ENCODE results near the gene SLC27A6. TPM values are rescaled to one million over a fixed set of nuclear protein-coding genes. Genes with fewer than 3 reads are reported as not detected.
"Not testable (repeated sequence)": the region's sequence is repeated elsewhere in the genome, so short reads cannot be mapped to it uniquely, and the experiment has no call there.

The SLC27A6 gene
- total RNA-seq, 1 experiment from 2014 or later, result not detected

DNA sequence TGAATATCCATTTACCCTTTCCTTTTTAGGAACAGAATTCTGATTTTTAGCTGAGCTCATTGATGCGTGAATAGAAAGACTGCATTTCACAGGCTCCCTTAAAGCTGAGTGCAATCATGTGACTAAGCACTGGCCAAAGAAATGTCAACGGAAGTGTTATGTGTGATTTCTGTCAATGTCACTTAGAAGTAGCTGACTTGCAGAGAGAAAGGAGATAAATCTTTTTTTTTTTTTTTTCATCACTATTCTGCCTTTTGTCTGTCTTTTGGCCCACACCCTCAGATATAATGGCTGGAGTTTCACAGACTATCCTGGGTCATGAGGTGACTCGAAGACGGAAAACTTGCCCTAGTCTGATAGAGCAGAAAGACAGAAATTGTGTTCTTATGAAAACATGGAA is 39.3 kb upstream of the SLC27A6 start:
- H3K36me3 ChIP-seq (ENCODE audit: control insufficient read depth, insufficient read depth, low read length), result no peaks in the 10 kb centered on the region
- ChIA-PET POLR2A (no interaction called here), CTCF (no interaction called here)
- no peaks in the 10 kb centered on the region for H3K9me3 ChIP-seq (ENCODE audit: control insufficient read depth, insufficient read depth, low read depth, low read length)
- TF ChIP-seq TCF7L2 (IDR thresholded peaks at IDR 0.05; ENCODE audit: low read depth, low read length) (no peak), POLR2AphosphoS5 (IDR thresholded peaks at IDR 0.05; ENCODE audit: low read depth, low read length) (no peak), SIN3A (IDR thresholded peaks at IDR 0.05; ENCODE audit: borderline replicate concordance, insufficient read depth, low read depth, low read length) (no peak)
- TF ChIP-seq, protein P1, sequence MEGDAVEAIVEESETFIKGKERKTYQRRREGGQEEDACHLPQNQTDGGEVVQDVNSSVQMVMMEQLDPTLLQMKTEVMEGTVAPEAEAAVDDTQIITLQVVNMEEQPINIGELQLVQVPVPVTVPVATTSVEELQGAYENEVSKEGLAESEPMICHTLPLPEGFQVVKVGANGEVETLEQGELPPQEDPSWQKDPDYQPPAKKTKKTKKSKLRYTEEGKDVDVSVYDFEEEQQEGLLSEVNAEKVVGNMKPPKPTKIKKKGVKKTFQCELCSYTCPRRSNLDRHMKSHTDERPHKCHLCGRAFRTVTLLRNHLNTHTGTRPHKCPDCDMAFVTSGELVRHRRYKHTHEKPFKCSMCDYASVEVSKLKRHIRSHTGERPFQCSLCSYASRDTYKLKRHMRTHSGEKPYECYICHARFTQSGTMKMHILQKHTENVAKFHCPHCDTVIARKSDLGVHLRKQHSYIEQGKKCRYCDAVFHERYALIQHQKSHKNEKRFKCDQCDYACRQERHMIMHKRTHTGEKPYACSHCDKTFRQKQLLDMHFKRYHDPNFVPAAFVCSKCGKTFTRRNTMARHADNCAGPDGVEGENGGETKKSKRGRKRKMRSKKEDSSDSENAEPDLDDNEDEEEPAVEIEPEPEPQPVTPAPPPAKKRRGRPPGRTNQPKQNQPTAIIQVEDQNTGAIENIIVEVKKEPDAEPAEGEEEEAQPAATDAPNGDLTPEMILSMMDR (IDR thresholded peaks at IDR 0.05), result no peak
- TF ChIP-seq, protein P2, sequence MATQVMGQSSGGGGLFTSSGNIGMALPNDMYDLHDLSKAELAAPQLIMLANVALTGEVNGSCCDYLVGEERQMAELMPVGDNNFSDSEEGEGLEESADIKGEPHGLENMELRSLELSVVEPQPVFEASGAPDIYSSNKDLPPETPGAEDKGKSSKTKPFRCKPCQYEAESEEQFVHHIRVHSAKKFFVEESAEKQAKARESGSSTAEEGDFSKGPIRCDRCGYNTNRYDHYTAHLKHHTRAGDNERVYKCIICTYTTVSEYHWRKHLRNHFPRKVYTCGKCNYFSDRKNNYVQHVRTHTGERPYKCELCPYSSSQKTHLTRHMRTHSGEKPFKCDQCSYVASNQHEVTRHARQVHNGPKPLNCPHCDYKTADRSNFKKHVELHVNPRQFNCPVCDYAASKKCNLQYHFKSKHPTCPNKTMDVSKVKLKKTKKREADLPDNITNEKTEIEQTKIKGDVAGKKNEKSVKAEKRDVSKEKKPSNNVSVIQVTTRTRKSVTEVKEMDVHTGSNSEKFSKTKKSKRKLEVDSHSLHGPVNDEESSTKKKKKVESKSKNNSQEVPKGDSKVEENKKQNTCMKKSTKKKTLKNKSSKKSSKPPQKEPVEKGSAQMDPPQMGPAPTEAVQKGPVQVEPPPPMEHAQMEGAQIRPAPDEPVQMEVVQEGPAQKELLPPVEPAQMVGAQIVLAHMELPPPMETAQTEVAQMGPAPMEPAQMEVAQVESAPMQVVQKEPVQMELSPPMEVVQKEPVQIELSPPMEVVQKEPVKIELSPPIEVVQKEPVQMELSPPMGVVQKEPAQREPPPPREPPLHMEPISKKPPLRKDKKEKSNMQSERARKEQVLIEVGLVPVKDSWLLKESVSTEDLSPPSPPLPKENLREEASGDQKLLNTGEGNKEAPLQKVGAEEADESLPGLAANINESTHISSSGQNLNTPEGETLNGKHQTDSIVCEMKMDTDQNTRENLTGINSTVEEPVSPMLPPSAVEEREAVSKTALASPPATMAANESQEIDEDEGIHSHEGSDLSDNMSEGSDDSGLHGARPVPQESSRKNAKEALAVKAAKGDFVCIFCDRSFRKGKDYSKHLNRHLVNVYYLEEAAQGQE (IDR thresholded peaks at IDR 0.05; ENCODE audit: insufficient read depth in 1 of 2, low read depth in 2 of 2, low read length in 1 of 2), result no peak
- no TSS peak for BruUV-seq (replicated peaks)
- no peak for ATAC-seq
- no peak overlapping the region for H3K4me3 ChIP-seq (ENCODE audit: low read depth in 2 of 2, low read length in 2 of 2)
- H3K27ac ChIP-seq (ENCODE audit: low read length), result no peak overlapping the region
- no peaks in the 10 kb centered on the region for H3K4me1 ChIP-seq (ENCODE audit: control insufficient read depth, insufficient read depth, low read length)
- no peaks in the 10 kb centered on the region for H3K27me3 ChIP-seq (ENCODE audit: control insufficient read depth, insufficient read depth, low read length)
- in situ Hi-C loops (cut with HindIII; ENCODE audit: low pct_unique_long_range_greater_than_20kb, low sequenced_read_pairs), result no loop called here
- intact Hi-C loops (cut with micrococcal nuclease; ENCODE audit: unreplicated experiment), result no loop called here
- no peak for DNase-seq (ENCODE audit: low read depth, low spot score)

DNA sequence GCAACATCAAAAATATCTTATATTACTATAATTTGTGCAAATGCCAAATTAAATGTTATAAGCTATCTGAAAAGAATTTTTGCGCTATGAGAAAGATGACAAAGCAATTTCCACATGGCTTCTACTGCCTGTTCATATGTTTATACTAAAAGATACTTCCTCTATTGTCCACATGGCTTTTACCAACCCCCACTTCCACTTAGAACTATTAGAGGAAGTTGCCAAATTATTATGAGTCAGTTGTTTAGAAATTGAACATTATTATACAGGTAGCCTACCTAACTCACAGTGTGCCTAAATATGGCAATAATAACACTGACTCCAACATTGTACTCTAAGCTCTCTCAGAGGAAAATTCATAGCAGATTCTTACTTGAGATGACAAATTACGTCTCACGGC is 37.6 kb upstream of the SLC27A6 start:
- DNase-seq (ENCODE audit: low read depth, low spot score), result no peak

DNA sequence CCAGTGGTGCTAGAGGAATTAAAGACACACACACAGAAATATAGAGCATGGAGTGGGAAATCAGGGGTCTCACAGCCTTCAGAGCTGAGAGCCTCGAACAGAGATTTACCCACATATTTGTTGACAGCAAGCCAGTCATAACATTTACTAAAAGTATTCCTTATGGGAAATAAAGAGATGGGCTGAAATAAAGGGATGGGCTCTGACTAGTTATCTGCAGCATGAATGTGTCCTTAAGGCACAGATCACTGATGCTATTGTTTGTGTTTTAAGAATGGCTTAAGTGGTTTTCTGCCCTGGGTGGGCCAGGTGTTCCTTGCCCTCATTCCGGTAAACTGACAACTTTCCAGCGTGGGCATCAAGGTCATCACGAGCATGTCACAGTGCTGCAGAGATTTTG is 33.1 kb upstream of the SLC27A6 start:
- in situ Hi-C loops (cut with HindIII; ENCODE audit: low pct_unique_long_range_greater_than_20kb, low sequenced_read_pairs); H3K27me3 ChIP-seq (ENCODE audit: control insufficient read depth, insufficient read depth, low read length); H3K4me3 ChIP-seq (ENCODE audit: low read depth in 2 of 2, low read length in 2 of 2); H3K4me1 ChIP-seq (ENCODE audit: control insufficient read depth, insufficient read depth, low read length); intact Hi-C loops (cut with micrococcal nuclease; ENCODE audit: unreplicated experiment); ATAC-seq; POLR2A ChIA-PET; CTCF ChIA-PET; BruUV-seq (replicated peaks); DNase-seq (ENCODE audit: low read depth, low spot score); H3K9me3 ChIP-seq (ENCODE audit: control insufficient read depth, insufficient read depth, low read depth, low read length); H3K36me3 ChIP-seq (ENCODE audit: control insufficient read depth, insufficient read depth, low read length); H3K27ac ChIP-seq (ENCODE audit: low read length): not testable (repeated sequence)

More for the DNA sequence above, 37.6 kb upstream of the SLC27A6 start:
- intact Hi-C loops (cut with micrococcal nuclease; ENCODE audit: unreplicated experiment) (no loop called here), in situ Hi-C loops (cut with HindIII; ENCODE audit: low pct_unique_long_range_greater_than_20kb, low sequenced_read_pairs) (no loop called here)
- ChIA-PET POLR2A (no interaction called here), CTCF (no interaction called here)
- H3K4me3 ChIP-seq (ENCODE audit: low read depth in 2 of 2, low read length in 2 of 2), result no peak overlapping the region
- H3K36me3 ChIP-seq (ENCODE audit: control insufficient read depth, insufficient read depth, low read length), result no peaks in the 10 kb centered on the region
- no peak for ATAC-seq
- no peaks in the 10 kb centered on the region for H3K27me3 ChIP-seq (ENCODE audit: control insufficient read depth, insufficient read depth, low read length)
- no peaks in the 10 kb centered on the region for H3K4me1 ChIP-seq (ENCODE audit: control insufficient read depth, insufficient read depth, low read length)
- no peaks in the 10 kb centered on the region for H3K9me3 ChIP-seq (ENCODE audit: control insufficient read depth, insufficient read depth, low read depth, low read length)
- H3K27ac ChIP-seq (ENCODE audit: low read length), result no peak overlapping the region
- TF ChIP-seq POLR2AphosphoS5 (IDR thresholded peaks at IDR 0.05; ENCODE audit: low read depth, low read length), result no peak
- no peak for TF ChIP-seq SIN3A (IDR thresholded peaks at IDR 0.05; ENCODE audit: borderline replicate concordance, insufficient read depth, low read depth, low read length)
- TF ChIP-seq, protein P2 (IDR thresholded peaks at IDR 0.05; ENCODE audit: insufficient read depth in 1 of 2, low read depth in 2 of 2, low read length in 1 of 2), result no peak
- TF ChIP-seq TCF7L2 (IDR thresholded peaks at IDR 0.05; ENCODE audit: low read depth, low read length), result no peak
- no TSS peak for BruUV-seq (replicated peaks)

DNA sequence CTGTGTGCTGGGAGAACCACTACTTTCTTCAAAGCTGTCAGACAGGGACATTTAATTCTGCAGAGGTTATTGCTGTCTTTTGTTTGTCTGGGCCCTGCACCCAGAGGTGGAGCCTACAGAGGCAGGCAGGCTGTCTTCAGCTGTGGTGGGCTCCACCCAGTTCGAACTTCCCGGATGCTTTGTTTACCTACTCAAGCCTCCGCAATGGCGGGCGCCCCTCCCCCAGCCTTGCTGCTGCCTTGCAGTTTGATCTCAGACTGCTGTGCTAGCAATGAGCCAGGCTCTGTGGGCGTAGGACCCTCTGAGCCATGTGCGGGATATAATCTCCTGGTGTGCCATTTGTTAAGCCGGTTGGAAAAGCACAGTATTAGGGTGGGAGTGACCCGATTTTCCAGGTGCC is 22.2 kb upstream of the SLC27A6 start:
- BruUV-seq (replicated peaks); DNase-seq (ENCODE audit: low read depth, low spot score); intact Hi-C loops (cut with micrococcal nuclease; ENCODE audit: unreplicated experiment): not testable (repeated sequence)

More for the DNA sequence above, 22.2 kb upstream of the SLC27A6 start:
- POLR2A ChIA-PET; H3K4me1 ChIP-seq (ENCODE audit: control insufficient read depth, insufficient read depth, low read length); CTCF ChIA-PET; H3K4me3 ChIP-seq (ENCODE audit: low read depth in 2 of 2, low read length in 2 of 2); H3K27ac ChIP-seq (ENCODE audit: low read length); H3K27me3 ChIP-seq (ENCODE audit: control insufficient read depth, insufficient read depth, low read length); H3K36me3 ChIP-seq (ENCODE audit: control insufficient read depth, insufficient read depth, low read length); H3K9me3 ChIP-seq (ENCODE audit: control insufficient read depth, insufficient read depth, low read depth, low read length); in situ Hi-C loops (cut with HindIII; ENCODE audit: low pct_unique_long_range_greater_than_20kb, low sequenced_read_pairs); ATAC-seq: not testable (repeated sequence)
